Bronchial epithelial cell (primary cell): ENCODE results near the gene SYNC. TPM values are rescaled to one million over a fixed set of nuclear protein-coding genes. Genes with fewer than 3 reads are reported as not detected.
"Not testable (repeated sequence)": the region's sequence is repeated elsewhere in the genome, so short reads cannot be mapped to it uniquely, and the experiment has no call there.

Source experiments
- DNase-seq: peaks from one replicate; pipeline ENCODE4 v3.0.0-alpha.2; 2010; ENCODE audit warnings: low read depth
- FAIRE-seq: peaks from 2 replicates; lab custom pipeline; 2011; peaks lifted over from hg19 to GRCh38; lab: Jason Lieb, UNC
- H3K27me3 ChIP-seq: 2 replicates; pipeline ENCODE4 v1.5.1; 2011; ENCODE audit warnings: low read length; ENCODE audit not compliant: control insufficient read depth, insufficient read depth
- H3K36me3 ChIP-seq: 2 replicates; pipeline ENCODE4 v1.5.1; 2011; ENCODE audit warnings: low read length; ENCODE audit not compliant: control insufficient read depth, insufficient read depth
- H3K4me3 ChIP-seq: 2 replicates; pipeline ENCODE4 v1.5.1; 2011; ENCODE audit warnings: mild to moderate bottlenecking, low read depth, low read length, control low read depth
- CTCF ChIP-seq: IDR thresholded peaks from 2 replicates; pipeline ENCODE4 v1.5.1; 2011; ENCODE audit warnings: mild to moderate bottlenecking, moderate library complexity, low read length, control low read depth, inconsistent platforms; ENCODE audit not compliant: insufficient read depth, severe bottlenecking
- total RNA-seq: library from RNA; depleted of rRNA; stranded (reverse); fragments of >200 nt; gene quantifications from 2 replicates; pipeline ENCODE4 v1.2.1, GENCODE V29; 2014

The SYNC gene
- total RNA-seq, 1 donor from 2014 or later = 3.4 TPM

DNA sequence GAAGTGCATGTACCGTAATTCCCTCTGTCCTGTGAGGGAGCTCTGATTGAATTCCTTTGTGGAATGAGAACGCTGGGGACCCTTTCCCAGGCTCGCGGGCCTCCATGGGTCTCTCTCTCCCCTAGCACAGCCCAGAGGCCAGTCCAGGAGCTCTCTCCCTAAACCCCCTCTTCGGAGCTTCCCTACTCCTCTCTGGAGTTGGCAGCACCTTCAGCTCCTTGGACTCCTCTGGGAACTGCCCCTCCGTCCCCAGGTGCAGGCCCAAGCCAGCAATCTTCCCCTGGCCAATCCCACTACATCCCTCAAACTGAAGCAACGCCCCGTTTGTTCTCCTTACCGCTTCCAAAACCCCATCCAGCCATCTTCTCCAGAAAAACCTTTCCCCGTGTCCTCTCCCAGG is 10.5 kb upstream of the SYNC start:
- Histone ChIP-seq H3K36me3 (no peaks in the 10 kb centered on the region), H3K27me3 (no peaks in the 10 kb centered on the region), H3K4me3 (no peak overlapping the region)
- DNase-seq = no peak
- no peak for TF ChIP-seq CTCF
- FAIRE-seq = no peak

DNA sequence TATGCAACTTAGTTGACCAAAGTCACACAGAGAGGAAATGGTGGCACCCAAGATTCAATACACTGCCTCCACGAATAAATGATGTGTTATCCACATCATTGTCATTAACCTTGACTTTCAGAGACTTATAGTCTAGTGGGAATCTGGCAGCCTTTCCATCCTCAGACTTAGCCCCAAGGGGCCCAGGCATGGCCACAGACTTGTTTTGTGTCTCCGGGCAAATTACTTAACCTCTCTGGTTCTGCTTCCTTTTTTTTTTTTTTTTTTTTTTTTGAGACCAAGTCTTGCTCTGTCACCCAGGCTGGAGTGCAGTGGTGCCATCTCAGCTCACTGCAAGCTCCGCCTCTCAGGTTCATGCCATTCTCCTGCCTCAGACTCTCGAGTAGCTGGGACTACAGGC is 8.7 kb upstream of the SYNC start:
- not testable (repeated sequence) for H3K4me3 ChIP-seq, DNase-seq, H3K36me3 ChIP-seq, H3K27me3 ChIP-seq, FAIRE-seq

GRCh38 chr1:32709476-32709875 is 6.9 kb upstream of the SYNC start:
- Histone ChIP-seq H3K4me3 (no peak overlapping the region), H3K27me3 (no peaks in the 10 kb centered on the region), H3K36me3 (no peaks in the 10 kb centered on the region)
- TF ChIP-seq CTCF = no peak
- FAIRE-seq (no peak), DNase-seq (no peak)

DNA sequence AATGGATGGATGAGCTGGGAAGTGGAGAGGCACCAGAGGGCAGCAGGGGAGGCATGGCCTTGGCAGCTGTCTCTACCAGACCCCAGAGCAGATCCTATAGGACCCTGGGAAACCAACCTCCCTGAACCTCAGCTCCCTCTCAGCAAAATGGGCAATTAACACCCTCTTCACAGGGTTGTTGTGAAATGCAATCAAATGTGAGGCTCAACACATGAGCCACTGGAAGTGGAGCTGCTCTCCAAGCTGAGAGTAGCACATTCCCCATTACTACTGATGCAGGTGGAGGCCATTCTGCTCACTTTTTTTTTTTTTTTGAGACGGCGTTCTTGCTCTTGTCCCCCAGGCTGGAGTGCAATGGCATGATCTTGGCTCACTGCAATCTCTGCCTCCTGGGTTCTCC is 6.5 kb upstream of the SYNC start:
- no peaks in the 10 kb centered on the region for H3K36me3 ChIP-seq
- FAIRE-seq (no peak), DNase-seq (no peak)
- H3K27me3 ChIP-seq = no peaks in the 10 kb centered on the region
- TF ChIP-seq CTCF = no peak
- no peak overlapping the region for H3K4me3 ChIP-seq

DNA sequence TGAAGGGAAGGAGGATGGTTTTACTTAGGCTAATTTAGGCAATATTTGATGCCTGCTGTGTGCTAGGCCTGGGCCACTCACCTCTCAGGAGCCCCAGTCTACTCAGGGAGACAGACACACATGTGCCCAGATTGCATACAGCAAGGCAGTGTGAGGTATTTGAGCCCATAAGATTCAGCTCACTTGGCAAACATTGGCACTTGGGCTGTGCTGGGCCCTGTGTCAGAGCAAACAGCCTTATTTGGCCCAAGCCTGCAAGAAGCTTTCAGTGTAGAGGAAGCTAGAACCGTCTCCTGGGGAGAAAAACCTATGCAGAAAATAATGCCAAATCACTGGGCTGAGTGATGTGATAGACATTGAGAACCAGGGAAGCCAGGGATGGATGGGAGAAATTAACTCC is 3.9 kb upstream of the SYNC start:
- H3K4me3 ChIP-seq = no peak overlapping the region
- FAIRE-seq (no peak), DNase-seq (no peak)
- no peaks in the 10 kb centered on the region for H3K27me3 ChIP-seq
- no peaks in the 10 kb centered on the region for H3K36me3 ChIP-seq
- no peak for TF ChIP-seq CTCF

DNA sequence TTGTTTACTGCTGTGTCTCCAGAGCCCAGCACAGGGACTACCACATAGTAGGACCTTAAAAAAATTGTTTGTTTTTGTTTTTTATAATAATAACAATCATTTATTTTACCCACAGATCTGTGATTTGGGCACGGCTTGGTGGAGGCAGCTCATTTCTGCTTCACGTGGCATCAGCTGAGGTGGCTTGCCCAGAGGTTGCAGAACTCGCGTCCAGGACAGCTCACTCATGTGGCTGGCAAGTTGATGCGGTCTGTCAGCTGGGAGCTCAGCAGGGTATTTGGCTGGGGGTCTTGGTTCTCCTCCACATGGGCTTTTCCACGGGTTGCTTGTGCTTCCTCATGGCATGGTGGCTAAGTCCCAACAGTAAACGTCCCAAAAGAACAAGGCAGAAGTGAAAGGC is 2.9 kb upstream of the SYNC start:
- DNase-seq (no peak), FAIRE-seq (no peak)
- Histone ChIP-seq H3K27me3 (no peaks in the 10 kb centered on the region), H3K4me3 (no peak overlapping the region), H3K36me3 (no peaks in the 10 kb centered on the region)
- TF ChIP-seq CTCF = no peak
